ENCODE data around the gene IGSF23. TPM values are rescaled to one million over a fixed set of nuclear protein-coding genes. Genes with fewer than 3 reads are reported as not detected.

Gene IGSF23
- total RNA-seq, 2 donors from 2014 or later = not detected

DNA sequence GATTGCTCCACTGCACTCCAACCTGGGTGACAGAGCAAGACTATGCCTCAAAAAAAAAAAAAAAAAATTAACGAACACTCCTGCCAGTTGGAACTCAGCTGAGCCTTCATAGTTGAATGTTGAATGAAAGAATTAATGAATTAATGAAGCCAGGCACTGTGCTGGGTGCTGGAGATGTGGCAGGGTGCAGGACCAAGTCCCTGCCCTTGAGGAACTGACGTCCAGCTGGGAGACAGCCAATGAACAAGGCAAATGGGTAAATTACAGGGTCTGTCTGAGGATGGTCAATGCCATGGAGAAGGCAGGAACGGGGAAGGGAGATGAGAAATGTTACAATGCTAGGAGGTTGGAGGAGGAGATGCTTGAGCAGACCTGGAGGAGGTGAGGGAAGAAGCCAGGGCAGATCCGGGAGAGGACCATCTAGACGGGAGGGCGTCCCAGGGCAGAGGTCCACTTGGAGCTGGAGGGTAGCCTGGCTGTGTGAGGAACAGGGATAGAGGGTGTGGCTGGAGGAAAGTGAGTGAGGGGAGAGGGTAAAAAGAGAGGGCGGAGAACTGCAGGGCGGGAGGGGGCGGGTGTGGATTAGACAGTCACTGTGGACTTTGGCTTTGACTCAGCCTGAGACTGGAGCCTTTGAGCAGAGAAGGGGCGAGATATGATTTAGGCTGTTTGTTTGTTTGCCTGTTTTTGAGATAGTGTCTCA, 16.8 kb upstream of the IGSF23 start:
- 87% methylated on average over 8 to 10 of the region's 10 CpGs for WGBS, 2 experiments (ENCODE audit: insufficient coverage in 1 of 2, insufficient read length in 1 of 2)
- H3K27ac Mint-ChIP-seq = no peak overlapping the region
- Histone ChIP-seq H3K9me3 (ENCODE audit: control insufficient read depth, low read length) (peaks cover 23% of the 10 kb centered on the region), H3K4me1 (ENCODE audit: control insufficient read depth, insufficient read depth, low read length) (peaks cover 4% of the 10 kb centered on the region), H3K36me3 (ENCODE audit: control insufficient read depth, insufficient read depth, low read length) (no peaks in the 10 kb centered on the region), H3K4me3 (ENCODE audit: low read length) (no peak overlapping the region), H3K9ac (ENCODE audit: extremely low read depth, low read length, poor library complexity, severe bottlenecking) (no peak overlapping the region), H3K27me3 (ENCODE audit: control insufficient read depth, insufficient read depth, low read length, poor library complexity, severe bottlenecking) (no peaks in the 10 kb centered on the region), H3K27ac (ENCODE audit: low read depth, low read length) (no peak overlapping the region)
- peaks cover 16% of the 10 kb centered on the region for H3K9me3 Mint-ChIP-seq
- H3K4me3 Mint-ChIP-seq = peak overlapping the region; percentile 1
- peaks cover 6% of the 10 kb centered on the region for H3K36me3 Mint-ChIP-seq (ENCODE audit: low read depth)
- TF ChIP-seq, protein P1, sequence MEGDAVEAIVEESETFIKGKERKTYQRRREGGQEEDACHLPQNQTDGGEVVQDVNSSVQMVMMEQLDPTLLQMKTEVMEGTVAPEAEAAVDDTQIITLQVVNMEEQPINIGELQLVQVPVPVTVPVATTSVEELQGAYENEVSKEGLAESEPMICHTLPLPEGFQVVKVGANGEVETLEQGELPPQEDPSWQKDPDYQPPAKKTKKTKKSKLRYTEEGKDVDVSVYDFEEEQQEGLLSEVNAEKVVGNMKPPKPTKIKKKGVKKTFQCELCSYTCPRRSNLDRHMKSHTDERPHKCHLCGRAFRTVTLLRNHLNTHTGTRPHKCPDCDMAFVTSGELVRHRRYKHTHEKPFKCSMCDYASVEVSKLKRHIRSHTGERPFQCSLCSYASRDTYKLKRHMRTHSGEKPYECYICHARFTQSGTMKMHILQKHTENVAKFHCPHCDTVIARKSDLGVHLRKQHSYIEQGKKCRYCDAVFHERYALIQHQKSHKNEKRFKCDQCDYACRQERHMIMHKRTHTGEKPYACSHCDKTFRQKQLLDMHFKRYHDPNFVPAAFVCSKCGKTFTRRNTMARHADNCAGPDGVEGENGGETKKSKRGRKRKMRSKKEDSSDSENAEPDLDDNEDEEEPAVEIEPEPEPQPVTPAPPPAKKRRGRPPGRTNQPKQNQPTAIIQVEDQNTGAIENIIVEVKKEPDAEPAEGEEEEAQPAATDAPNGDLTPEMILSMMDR (conservative IDR thresholded peaks at IDR 0.05) = no peak
- H3K4me1 Mint-ChIP-seq = peaks cover 31% of the 10 kb centered on the region
- peaks cover 3% of the 10 kb centered on the region for H3K27me3 Mint-ChIP-seq (ENCODE audit: insufficient read depth)
- DNase-seq = no peak

DNA sequence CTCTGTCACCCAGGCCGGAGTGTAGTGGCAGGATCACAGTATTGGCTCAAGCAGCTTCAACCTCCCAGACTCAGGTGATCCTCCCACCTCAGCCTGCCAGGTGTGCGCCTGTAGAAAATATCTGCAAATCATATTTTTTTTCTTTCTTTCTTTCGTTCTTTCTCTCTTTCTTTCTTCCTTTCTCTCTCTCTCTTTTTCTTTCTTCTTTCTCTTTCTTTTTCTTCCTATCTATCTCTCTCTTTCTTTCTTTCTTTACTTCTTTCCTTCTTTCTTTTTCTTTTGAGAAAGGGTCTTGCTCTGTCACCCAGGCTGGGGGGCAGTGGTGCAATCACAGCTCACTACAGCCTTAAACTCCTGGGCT, 16.3 kb upstream of the IGSF23 start:
- DNase-seq = no peak
- 71 to 92% methylated on average over 3 of the region's 3 CpGs for WGBS, 2 experiments (ENCODE audit: insufficient coverage in 1 of 2, insufficient read length in 1 of 2)
- Mint-ChIP-seq H3K4me1 (peaks cover 31% of the 10 kb centered on the region), H3K27ac (no peak overlapping the region), H3K36me3 (ENCODE audit: low read depth) (peaks cover 4% of the 10 kb centered on the region), H3K9me3 (peaks cover 12% of the 10 kb centered on the region), H3K4me3 (peak overlapping the region; percentile 1), H3K27me3 (ENCODE audit: insufficient read depth) (peaks cover 3% of the 10 kb centered on the region)
- H3K27me3 ChIP-seq (ENCODE audit: control insufficient read depth, insufficient read depth, low read length, poor library complexity, severe bottlenecking) = no peaks in the 10 kb centered on the region
- H3K27ac ChIP-seq (ENCODE audit: low read depth, low read length) = no peak overlapping the region
- TF ChIP-seq, protein P1 (conservative IDR thresholded peaks at IDR 0.05) = no peak
- no peak overlapping the region for H3K9ac ChIP-seq (ENCODE audit: extremely low read depth, low read length, poor library complexity, severe bottlenecking)
- peaks cover 4% of the 10 kb centered on the region for H3K4me1 ChIP-seq (ENCODE audit: control insufficient read depth, insufficient read depth, low read length)
- H3K36me3 ChIP-seq (ENCODE audit: control insufficient read depth, insufficient read depth, low read length) = no peaks in the 10 kb centered on the region
- H3K4me3 ChIP-seq (ENCODE audit: low read length) = no peak overlapping the region
- peaks cover 18% of the 10 kb centered on the region for H3K9me3 ChIP-seq (ENCODE audit: control insufficient read depth, low read length)

DNA sequence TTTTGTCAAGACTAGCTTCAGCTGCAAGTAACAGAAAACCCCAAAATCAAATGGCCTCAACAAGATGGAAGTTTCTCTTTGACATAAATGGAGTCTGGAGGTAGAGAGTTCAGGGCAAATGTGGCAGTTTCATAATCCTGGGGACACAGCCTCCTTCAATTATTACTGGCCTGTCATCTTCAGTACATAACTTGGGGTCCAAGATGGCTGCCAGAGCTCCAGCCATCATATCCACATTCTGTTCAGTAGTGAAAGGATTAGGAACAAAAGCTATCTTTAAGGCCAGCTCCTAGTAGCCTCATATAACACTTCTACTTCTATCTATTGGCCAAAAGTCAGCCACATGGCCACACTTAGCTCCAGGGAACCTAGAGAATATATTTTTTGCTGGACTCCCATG, 15.0 kb upstream of the IGSF23 start:
- TF ChIP-seq, protein P1 (conservative IDR thresholded peaks at IDR 0.05) = no peak
- Histone ChIP-seq H3K4me3 (ENCODE audit: low read length) (peak overlapping the region; percentile 47), H3K9ac (ENCODE audit: extremely low read depth, low read length, poor library complexity, severe bottlenecking) (no peak overlapping the region), H3K4me1 (ENCODE audit: control insufficient read depth, insufficient read depth, low read length) (peaks cover 4% of the 10 kb centered on the region), H3K9me3 (ENCODE audit: control insufficient read depth, low read length) (peaks cover 9% of the 10 kb centered on the region), H3K27ac (ENCODE audit: low read depth, low read length) (no peak overlapping the region), H3K27me3 (ENCODE audit: control insufficient read depth, insufficient read depth, low read length, poor library complexity, severe bottlenecking) (no peaks in the 10 kb centered on the region), H3K36me3 (ENCODE audit: control insufficient read depth, insufficient read depth, low read length) (no peaks in the 10 kb centered on the region)
- H3K4me1 Mint-ChIP-seq = peaks cover 31% of the 10 kb centered on the region
- peaks cover 3% of the 10 kb centered on the region for H3K27me3 Mint-ChIP-seq (ENCODE audit: insufficient read depth)
- peaks cover 6% of the 10 kb centered on the region for H3K9me3 Mint-ChIP-seq
- no peak for DNase-seq
- no peak overlapping the region for H3K27ac Mint-ChIP-seq
- H3K4me3 Mint-ChIP-seq = no peak overlapping the region
- H3K36me3 Mint-ChIP-seq (ENCODE audit: low read depth) = no peaks in the 10 kb centered on the region
